Measurements from ENCODE around the gene WTAP. TPM values are rescaled to one million over a fixed set of nuclear protein-coding genes. Genes with fewer than 3 reads are reported as not detected.
A peak's percentile ranks its signal among the peaks of the same experiment; 100 is the strongest.
"Not testable (repeated sequence)": the region's sequence is repeated elsewhere in the genome, so short reads cannot be mapped to it uniquely, and the experiment has no call there.

Gene WTAP
- polyA plus RNA-seq, 3 donors, result 118 to 128 (median 121) TPM

GRCh38 chr6:159690135-159690534 is 37.2 kb upstream of the WTAP start:
- DNase-seq, result not testable (repeated sequence)

GRCh38 chr6:159691133-159691962 is 36.0 kb upstream of the WTAP start:
- peak; percentile 72 for DNase-seq

GRCh38 chr6:159691963-159692287 is 35.4 kb upstream of the WTAP start:
- no peak for DNase-seq

- DNase-seq, result peak; percentile 27
These were observed 34.8 kb upstream of the WTAP start for GRCh38 chr6:159692303-159693127.

GRCh38 chr6:159693128-159693893 is 34.0 kb upstream of the WTAP start, which contains the start of gene SOD2:
Gene SOD2, minus strand, starts transcription at chr6:159693241. Its CDS starts 74 bp downstream, at chr6:159693167.
- peak; percentile 81 for DNase-seq

- peak; percentile 28 for DNase-seq
These were observed 33.3 kb upstream of the WTAP start for GRCh38 chr6:159693894-159694545.

GRCh38 chr6:159695984-159696383 is 31.3 kb upstream of the WTAP start:
- DNase-seq, result no peak

- no peak for DNase-seq
These were observed 26.3 kb upstream of the WTAP start for GRCh38 chr6:159700970-159701369.

GRCh38 chr6:159701413-159701999 is 25.8 kb upstream of the WTAP start:
- DNase-seq, result no peak

- not testable (repeated sequence) for DNase-seq
These were observed 16.7 kb upstream of the WTAP start for GRCh38 chr6:159710603-159711002.

- not testable (repeated sequence) for DNase-seq
These were observed 14.9 kb upstream of the WTAP start for GRCh38 chr6:159712389-159712788.

GRCh38 chr6:159713984-159714383 is 13.3 kb upstream of the WTAP start:
- DNase-seq, result no peak

GRCh38 chr6:159714404-159714803 is 12.9 kb upstream of the WTAP start:
- DNase-seq, result no peak

GRCh38 chr6:159715166-159715565 is 12.1 kb upstream of the WTAP start:
- DNase-seq, result no peak

GRCh38 chr6:159715605-159716004 is 11.7 kb upstream of the WTAP start:
- no peak for DNase-seq

- no peak for DNase-seq
These were observed 10.8 kb upstream of the WTAP start for GRCh38 chr6:159716247-159717096.

- no peak for DNase-seq
These were observed 8.7 kb upstream of the WTAP start for GRCh38 chr6:159718634-159719033.

- DNase-seq, result no peak
These were observed 8.0 kb upstream of the WTAP start for GRCh38 chr6:159719287-159719686.

- peak; percentile 42 for DNase-seq
These were observed 6.6 kb upstream of the WTAP start for GRCh38 chr6:159720708-159721107.

- not testable (repeated sequence) for DNase-seq
These were observed 5.3 kb upstream of the WTAP start for GRCh38 chr6:159721981-159722380.

Data from renal pelvis (tissue), 4 donors.